Heart left ventricle (tissue), 16 donors: Measurements from ENCODE around the gene DPYSL5. TPM values are rescaled to one million over a fixed set of nuclear protein-coding genes. Genes with fewer than 3 reads are reported as not detected.
"Not testable (repeated sequence)": the region's sequence is repeated elsewhere in the genome, so short reads cannot be mapped to it uniquely, and the experiment has no call there.

Source experiments
- ATAC-seq, 4 donors: fragments of 200-7000 bp; cut with Tn5 transposase; one replicate each; pipeline ENCODE4 v1.9.1; 2020 to 2022; ENCODE audit warnings: moderate library complexity in 4 of 4, mild to moderate bottlenecking in 3 of 4, moderate number of reproducible peaks in 1 of 4
- DNase-seq, 5 donors: peaks; one replicate each; pipeline ENCODE4 v3.0.0-alpha.2; 2020
- H3K27ac ChIP-seq, 12 donors: fragments of 200-600 bp; sonication (generic) in 4 of 12; one replicate each; pipeline versions ENCODE4 v1.5.0 to v1.8.0; 2016 to 2022; ENCODE audit warnings: mild to moderate bottlenecking in 2 of 12
- H3K27me3 ChIP-seq, 9 donors: fragments of 200-600 bp; sonication (generic) in 2 of 9; one replicate each; pipeline versions ENCODE4 v1.5.1 to v1.8.0; 2016 to 2022; ENCODE audit warnings: mild to moderate bottlenecking in 3 of 9
- H3K36me3 ChIP-seq, 9 donors: fragments of 200-600 bp; sonication (generic) in 2 of 9; one replicate each; pipeline versions ENCODE4 v1.5.0 to v1.8.0; 2018 to 2022; ENCODE audit warnings: mild to moderate bottlenecking in 2 of 9
- H3K4me1 ChIP-seq, 12 donors: fragments of 200-600 bp; sonication (generic) in 4 of 12; one replicate each; pipeline versions ENCODE4 v1.5.0 to v1.8.0; 2016 to 2022; ENCODE audit warnings: mild to moderate bottlenecking in 3 of 12
- H3K4me3 ChIP-seq, 12 donors: fragments of 200-600 bp; sonication (generic) in 4 of 12; one replicate each; pipeline versions ENCODE4 v1.5.0 to v1.8.0; 2017 to 2022; ENCODE audit warnings: mild to moderate bottlenecking in 9 of 12, moderate library complexity in 4 of 12
- H3K9me3 ChIP-seq, 12 donors: fragments of 200-600 bp; sonication (generic) in 4 of 12; one replicate each; pipeline versions ENCODE4 v1.5.0 to v1.8.0; 2016 to 2022; ENCODE audit warnings: mild to moderate bottlenecking in 1 of 12
- CTCF ChIP-seq, 12 donors: fragments of 200-600 bp; sonication (generic) in 4 of 12; IDR thresholded peaks; one replicate each; pipeline versions ENCODE4 v1.5.0 to v1.8.0; 2018 to 2022; ENCODE audit warnings: antibody characterized with exemption in 12 of 12, mild to moderate bottlenecking in 5 of 12
- POLR2A ChIP-seq, 2 donors: fragments of 450-650 bp; IDR thresholded peaks; one replicate each; pipeline ENCODE4 v1.6.1; 2017; ENCODE audit warnings: antibody characterized with exemption in 2 of 2, mild to moderate bottlenecking in 2 of 2, moderate library complexity in 2 of 2
- WGBS, 4 donors: extraction: QIAGEN DNeasy Blood & Tissue Kit in 2 of 4; methylation state at CpG; one replicate each; pipeline versions ENCODE4 v1.1.5 to v1.1.7; 2013 to 2018; 5-methylcytosine and 5-hydroxymethylcytosine counted together
- intact Hi-C, 10 donors: fragments of 100-400 bp; cut with DNase I; formaldehyde crosslinking; loops; one replicate each; pipeline versions ENCODE4 v1.11.1 to v1.14.2; 2022
- polyA plus RNA-seq, 2 donors: library from polyadenylated mRNA; stranded (reverse); fragments of 200-250 nt; gene quantifications; one replicate each; pipeline ENCODE4 v1.2.3, GENCODE V29; 2013
- total RNA-seq, 9 donors: library from RNA; depleted of rRNA in 2 of 9; stranded (reverse); fragments of >200 nt in 2 of 9; fragmentation: NEBNext Ultra II Directional in 3 of 9; extraction: Animal tissue kit (Norgen Biotek cat#: 25700) in 3 of 9; gene quantifications; one replicate each; pipeline versions ENCODE4 v1.1.0 to v1.2.4, GENCODE V29; 2016 to 2023
- donor health status: ischemic (EF 13 %, LVEDD 7.1; RV severe dilation, severe dysfunction).
- donor health status: healthy with polysubstance abuse.
- donor health status: DM: no; HTN: yes; CAD: no.
- donor health status: DM: no; HTN: no; CAD: no.
- donor health status: ischemic (EF 25% LVEDD 6.9; RV normal size, moderate dysfunction).
- donor health status: ischemic (EF 25% LVEDD 5.7; RV mildly dilated, moderate dysfunction).
- donor health status: healthy.
- donor health status: DM: yes; HTN: yes; CAD: no.
- donor health status: ischemic (EF 35%, LVEDD 5.7; RV mildly dilated, moderate dysfunction).
- donor health status: nonischemic (EF 11% LVEDD 7.7; RV severe dilation, severe dysfunction).
- donor health status: DM: yes; HTN: yes; CAD: no.
- donor health status: PGD.
- donor health status: ischemic (EF 29% LVEDD 5.4; RV normal size, mild dysfunction).
- donor health status: nonischemic (EF 23%, LVEDD 6.1; RV moderate dilation, normal function).

DPYSL5 gene
- total and polyA plus RNA-seq, 11 donors, result 0.06 to 0.13 TPM; not detected in 9

- no peaks in the 10 kb centered on the region for H3K36me3 ChIP-seq
- 86 to 97% (median 88%) methylated on average over 5 of the region's 5 CpGs for WGBS, 4 donors
- DNase-seq (no peak), ATAC-seq (no peak)
- H3K27me3 ChIP-seq, result peaks cover 0 to 9% (median 0%) of the 10 kb centered on the region in 9 donors
- peaks cover 0 to 6% (median 0%) of the 10 kb centered on the region in 12 donors for H3K4me1 ChIP-seq
- TF ChIP-seq POLR2A (IDR thresholded peaks at IDR 0.05), result no peak
- TF ChIP-seq CTCF (IDR thresholded peaks at IDR 0.05), result no peak
- H3K27ac ChIP-seq, result no peak overlapping the region
- intact Hi-C loops, result loop anchor here in 5 of 10 donors (5.0 kb wide), 1 partner anchor 74 kb away; the partner anchor contains the start of gene DPYSL5 (in 5 of the 5)
- H3K9me3 ChIP-seq, result no peaks in the 10 kb centered on the region
- H3K4me3 ChIP-seq, result no peak overlapping the region
These were observed 73.4 kb downstream of the DPYSL5 start for GRCh38 chr2:26921323-26921722.

- TF ChIP-seq POLR2A (IDR thresholded peaks at IDR 0.05), result no peak
- TF ChIP-seq CTCF (IDR thresholded peaks at IDR 0.05), result peak; percentile 30 to 69 (median 50)
- ATAC-seq (peak; percentile 73 to 91 (median 88)), DNase-seq (peak in 4 of 5 donors; percentile 38 to 62 (median 46))
- H3K27ac ChIP-seq, result no peak overlapping the region
- no peaks in the 10 kb centered on the region for H3K9me3 ChIP-seq
- H3K27me3 ChIP-seq, result peaks cover 0 to 7% (median 0%) of the 10 kb centered on the region in 9 donors
- 12 to 14% (median 13%) methylated on average over 8 of the region's 8 CpGs for WGBS, 4 donors
- H3K4me3 ChIP-seq, result no peak overlapping the region
- peaks cover 0 to 6% (median 0%) of the 10 kb centered on the region in 12 donors for H3K4me1 ChIP-seq
- no peaks in the 10 kb centered on the region for H3K36me3 ChIP-seq
- intact Hi-C loops, result loop anchor here in 8 of 10 donors (2.0 to 5.0 kb wide), 2 partner anchors 75 to 76 kb away; partner anchors contain the start of gene DPYSL5 (in 5 of the 8)
These were observed 74.7 kb downstream of the DPYSL5 start for GRCh38 chr2:26922405-26923188.

GRCh38 chr2:26923189-26923466 is 75.2 kb downstream of the DPYSL5 start:
- not testable (repeated sequence) for H3K4me1 ChIP-seq, H3K27ac ChIP-seq, H3K36me3 ChIP-seq, H3K27me3 ChIP-seq, H3K4me3 ChIP-seq, H3K9me3 ChIP-seq, DNase-seq, ATAC-seq
- intact Hi-C loops, result loop anchor here in 8 of 10 donors (2.0 to 5.0 kb wide), 2 partner anchors 76 kb away; partner anchors contain the start of gene DPYSL5 (in 5 of the 8)
- WGBS, 4 donors, result 79 to 91% (median 83%) methylated on average over 1 of the region's 1 CpG

- no peaks in the 10 kb centered on the region for H3K9me3 ChIP-seq
- 92 to 97% (median 93%) methylated on average over 13 to 14 of the region's 14 CpGs for WGBS, 4 donors
- H3K4me1 ChIP-seq, result peaks cover 0 to 6% (median 0%) of the 10 kb centered on the region in 12 donors
- no peak overlapping the region for H3K27ac ChIP-seq
- TF ChIP-seq CTCF (IDR thresholded peaks at IDR 0.05) (no peak), POLR2A (IDR thresholded peaks at IDR 0.05) (no peak)
- intact Hi-C loops, result loop anchor here in 5 of 10 donors (5.0 kb wide), 1 partner anchor 77 kb away; the partner anchor contains the start of gene DPYSL5 (in 5 of the 5)
- no peak for ATAC-seq
- H3K36me3 ChIP-seq, result no peaks in the 10 kb centered on the region
- H3K4me3 ChIP-seq, result no peak overlapping the region
- DNase-seq, result no peak
- H3K27me3 ChIP-seq, result peaks cover 0 to 10% (median 0%) of the 10 kb centered on the region in 9 donors
These were observed 76.8 kb downstream of the DPYSL5 start for GRCh38 chr2:26924731-26925099.
